GM12865 (cell line): ENCODE results near the gene ZNF396.

Experiments
- DNase-seq: peaks from one replicate; pipeline ENCODE4 v3.0.0; 2010; ENCODE audit warnings: low read depth
- H3K4me3 ChIP-seq: 2 replicates; pipeline ENCODE4 v1.5.1; 2011; ENCODE audit warnings: mild to moderate bottlenecking, low read depth, low read length, control low read depth
- CTCF ChIP-seq: IDR thresholded peaks from 2 replicates; pipeline ENCODE4 v1.5.1; 2011; ENCODE audit warnings: low read length, control low read depth, low read depth, inconsistent platforms; ENCODE audit not compliant: insufficient read depth; ENCODE audit errors: missing control alignments

ZNF396 gene

GRCh38 chr18:35407871-35408481 lies 30.8 kb upstream of the ZNF396 start:
- DNase-seq: peak; percentile 72
- peak; percentile 67 for TF ChIP-seq CTCF
- H3K4me3 ChIP-seq: no peak overlapping the region

- TF ChIP-seq CTCF: no peak
- H3K4me3 ChIP-seq: no peak overlapping the region
- no peak for DNase-seq
Observed at GRCh38 chr18:35406666-35407065, 29.5 kb upstream of the ZNF396 start.

- DNase-seq: no peak
- no peak for TF ChIP-seq CTCF
- no peak overlapping the region for H3K4me3 ChIP-seq
Observed at GRCh38 chr18:35397976-35398375, 20.8 kb upstream of the ZNF396 start.

- DNase-seq: no peak
- H3K4me3 ChIP-seq: no peak overlapping the region
- no peak for TF ChIP-seq CTCF
Observed at GRCh38 chr18:35393716-35394115, 16.6 kb upstream of the ZNF396 start.

- H3K4me3 ChIP-seq: no peak overlapping the region
- no peak for DNase-seq
- TF ChIP-seq CTCF: no peak
Observed at GRCh38 chr18:35392375-35392774, 15.2 kb upstream of the ZNF396 start.

GRCh38 chr18:35390951-35391700 lies 14.0 kb upstream of the ZNF396 start:
- no peak for DNase-seq
- H3K4me3 ChIP-seq: no peak overlapping the region
- TF ChIP-seq CTCF: no peak
